GM12891 (cell line): Measurements from ENCODE around the gene OR52E5.

ENCODE experiments used
- PAX5 ChIP-seq: IDR thresholded peaks from 2 replicates; pipeline ENCODE4 v1.6.1; 2011; ENCODE audit warnings: low read length, moderate library complexity, mild to moderate bottlenecking; ENCODE audit not compliant: insufficient read depth, severe bottlenecking
- POLR2A ChIP-seq: IDR thresholded peaks from 2 replicates; pipeline ENCODE4 v1.6.1; 2011; ENCODE audit warnings: low read depth, low read length, control low read depth
- POLR2AphosphoS5 ChIP-seq: IDR thresholded peaks from 2 replicates; pipeline ENCODE4 v1.6.1; 2011; ENCODE audit warnings: low read depth, low read length, control low read depth
- POU2F2 ChIP-seq: IDR thresholded peaks from 2 replicates; pipeline ENCODE4 v1.6.1; 2011; ENCODE audit warnings: low read depth, mild to moderate bottlenecking, control low read depth, low read length, moderate library complexity
- TAF1 ChIP-seq: IDR thresholded peaks from 2 replicates; pipeline ENCODE4 v1.6.1; 2011; ENCODE audit warnings: low read depth, low read length, control low read depth

GRCh38 chr11:5922749-5923426, 29.9 kb downstream of the OR52E5 start:
- TF ChIP-seq TAF1 (no peak), POLR2A (no peak), POLR2AphosphoS5 (no peak), POU2F2 (no peak), PAX5 (no peak)
